Endothelial cell of umbilical vein (primary cell): ENCODE results near the gene CRHR1. TPM values are rescaled to one million over a fixed set of nuclear protein-coding genes. Genes with fewer than 3 reads are reported as not detected.

Source experiments
- BruUV-seq: library from RNA; stranded (reverse); fragments of 400-500 nt; replicated peaks from 2 replicates; lab custom pipeline; 2021; lab: Mats Ljungman, UMichigan
- CTCF ChIA-PET: fragments of 300-600, 350-600 bp; sonication (Branson Sonifier 250); formaldehyde crosslinking; loops from one replicate; lab custom pipeline; 2021; ENCODE audit warnings: antibody characterized with exemption, inconsistent platforms; lab: Charles Lee
- POLR2A ChIA-PET: fragments of 300-600, 350-600 bp; sonication (Branson Sonifier 250); formaldehyde crosslinking; loops from one replicate; lab custom pipeline; 2021; ENCODE audit warnings: antibody characterized with exemption, inconsistent platforms; lab: Charles Lee
- DNase-seq: peaks from one replicate; pipeline ENCODE4 v3.0.0-alpha.2; 2011; ENCODE audit warnings: low read depth, low spot score
- FAIRE-seq: peaks from 2 replicates; lab custom pipeline; 2011; peaks lifted over from hg19 to GRCh38; lab: Jason Lieb, UNC
- H2AFZ ChIP-seq: 2 replicates; pipeline ENCODE4 v1.6.0; 2012; ENCODE audit warnings: low read depth, low read length, control low read depth, inconsistent platforms
- H3K27ac ChIP-seq: 2 replicates; pipeline ENCODE4 v1.5.1; 2011; ENCODE audit warnings: low read depth, mild to moderate bottlenecking, control low read depth, low read length, moderate library complexity; ENCODE audit not compliant: insufficient read depth
- H3K27me3 ChIP-seq, 2 experiments: 2 replicates each; pipeline versions ENCODE4 v1.6.0 to v1.6.1; 2011; ENCODE audit warnings: low read length in 2 of 2, mixed read lengths in 1 of 2; ENCODE audit not compliant: control insufficient read depth in 2 of 2, insufficient read depth in 2 of 2
- H3K36me3 ChIP-seq, 2 experiments: 2 replicates in 1 of 2; 3 replicates in 1 of 2; pipeline ENCODE4 v1.5.1; 2011; ENCODE audit warnings: low read length in 2 of 2, mild to moderate bottlenecking in 1 of 2, moderate library complexity in 1 of 2; ENCODE audit not compliant: control insufficient read depth in 2 of 2, insufficient read depth in 2 of 2; ENCODE audit errors: extremely low read depth in 1 of 2
- H3K4me1 ChIP-seq: 3 replicates; pipeline ENCODE4 v1.5.1; 2011; ENCODE audit warnings: mild to moderate bottlenecking, low read length; ENCODE audit not compliant: control insufficient read depth, insufficient read depth; ENCODE audit errors: extremely low read depth
- H3K4me2 ChIP-seq: 2 replicates; pipeline ENCODE4 v1.6.1; 2011; ENCODE audit warnings: low read length, control low read depth, mixed read lengths; ENCODE audit not compliant: insufficient read depth
- H3K4me3 ChIP-seq, 3 experiments: fragments of 200-600 bp in 1 of 3; sonication (generic), shearing (Covaris generic) in 1 of 3; replicated peaks in 1 of 3; 2 replicates each; pipeline ENCODE4 v1.5.1; 2011 to 2016; ENCODE audit warnings: control low read depth in 3 of 3, low read length in 3 of 3, mild to moderate bottlenecking in 2 of 3, inconsistent platforms in 1 of 3, low read depth in 1 of 3, moderate library complexity in 1 of 3; ENCODE audit not compliant: insufficient read depth in 1 of 3
- H3K79me2 ChIP-seq: 2 replicates; pipeline ENCODE4 v1.6.0; 2012; ENCODE audit warnings: low read length, inconsistent platforms; ENCODE audit not compliant: control insufficient read depth, insufficient read depth
- H3K9ac ChIP-seq: replicated peaks from 2 replicates; pipeline ENCODE3; 2011; ENCODE audit warnings: low read length, control low read depth; ENCODE audit not compliant: insufficient read depth; ENCODE audit errors: extremely low read depth
- H3K9me1 ChIP-seq: replicated peaks from 3 replicates; pipeline ENCODE4 v1.6.0; 2011; ENCODE audit warnings: mild to moderate bottlenecking, low read length; ENCODE audit not compliant: control insufficient read depth, insufficient read depth; ENCODE audit errors: extremely low read depth
- H3K9me3 ChIP-seq: replicated peaks from 2 replicates; pipeline ENCODE4 v1.5.1; 2012; ENCODE audit warnings: low read length, inconsistent platforms; ENCODE audit not compliant: control insufficient read depth, insufficient read depth
- H4K20me1 ChIP-seq: replicated peaks from 2 replicates; pipeline ENCODE3; 2011; ENCODE audit warnings: mild to moderate bottlenecking, low read length; ENCODE audit not compliant: control insufficient read depth, insufficient read depth; ENCODE audit errors: extremely low read depth
- CTCF ChIP-seq, 2 donors: IDR thresholded peaks; 1 replicate in 1 of 2; 2 replicates in 1 of 2; pipeline ENCODE4 v1.5.1; 2011; ENCODE audit warnings: low read length in 2 of 2, mild to moderate bottlenecking in 2 of 2, moderate library complexity in 2 of 2, control low read depth in 1 of 2, inconsistent platforms in 1 of 2, low read depth in 1 of 2; ENCODE audit not compliant: insufficient read depth in 1 of 2; ENCODE audit errors: extremely low read depth in 1 of 2
- EZH2 ChIP-seq: IDR thresholded peaks from 2 replicates; pipeline ENCODE4 v1.6.1; 2012; ENCODE audit warnings: borderline replicate concordance, low read depth, mild to moderate bottlenecking, moderate library complexity, low read length, inconsistent platforms; ENCODE audit not compliant: severe bottlenecking
- FOS ChIP-seq: IDR thresholded peaks from 2 replicates; pipeline ENCODE4 v1.6.1; 2011; ENCODE audit warnings: mild to moderate bottlenecking, low read length, moderate library complexity, borderline replicate concordance; ENCODE audit not compliant: insufficient read depth
- GATA2 ChIP-seq: IDR thresholded peaks from 2 replicates; pipeline ENCODE4 v1.7.0; 2011; ENCODE audit warnings: low read depth, mild to moderate bottlenecking, moderate library complexity, mixed read lengths, low read length; ENCODE audit not compliant: insufficient read length, insufficient read depth
- JUN ChIP-seq: IDR thresholded peaks from 2 replicates; pipeline ENCODE4 v1.6.1; 2011; ENCODE audit warnings: borderline replicate concordance, low read depth; ENCODE audit not compliant: insufficient read length, insufficient read depth
- MAX ChIP-seq: IDR thresholded peaks from 2 replicates; pipeline ENCODE4 v1.6.1; 2011; ENCODE audit not compliant: insufficient read depth, insufficient read length
- MYC ChIP-seq: IDR thresholded peaks from one replicate; pipeline ENCODE4 v1.6.1; 2011; ENCODE audit warnings: mild to moderate bottlenecking, low read depth, low read length
- POLR2A ChIP-seq: IDR thresholded peaks from 2 replicates; pipeline ENCODE4 v1.6.1; 2012; ENCODE audit warnings: low read depth, mild to moderate bottlenecking, control low read depth, low read length
- POLR2AphosphoS5 ChIP-seq: IDR thresholded peaks from 2 replicates; pipeline ENCODE4 v1.6.1; 2012; ENCODE audit warnings: low read depth, mild to moderate bottlenecking, control low read depth, low read length, moderate library complexity; ENCODE audit not compliant: insufficient read depth
- dilution Hi-C: fragments of 300-500 bp; cut with MboI; formaldehyde crosslinking; loops from one replicate; pipeline ENCODE4 v1.15.0; 2019; ENCODE audit warnings: low sequenced_read_pairs; ENCODE audit not compliant: extremely low pct_ligation_motif_present
- intact Hi-C: fragments of 100-400 bp; cut with micrococcal nuclease; formaldehyde crosslinking; loops from one replicate; pipeline ENCODE4 v1.10.0; 2022
- polyA plus RNA-seq, 4 experiments: library from polyadenylated mRNA; depleted of rRNA in 3 of 4; stranded (reverse) in 3 of 4; unstranded in 1 of 4; fragments of >200 nt; gene quantifications; 2 replicates each; pipeline versions ENCODE4 v1.2.1 to v1.2.3, GENCODE V29; 2011 to 2012; ENCODE audit warnings: missing spikeins in 1 of 4
- total RNA-seq: library from RNA; stranded (reverse); gene quantifications from 2 replicates; pipeline ENCODE4 v1.2.3, GENCODE V29; 2021

The CRHR1 gene
- total and polyA plus RNA-seq, 2 donors (not counting 3 experiments of a cell fraction or from before 2014, with no cell fraction given), result not detected

DNA sequence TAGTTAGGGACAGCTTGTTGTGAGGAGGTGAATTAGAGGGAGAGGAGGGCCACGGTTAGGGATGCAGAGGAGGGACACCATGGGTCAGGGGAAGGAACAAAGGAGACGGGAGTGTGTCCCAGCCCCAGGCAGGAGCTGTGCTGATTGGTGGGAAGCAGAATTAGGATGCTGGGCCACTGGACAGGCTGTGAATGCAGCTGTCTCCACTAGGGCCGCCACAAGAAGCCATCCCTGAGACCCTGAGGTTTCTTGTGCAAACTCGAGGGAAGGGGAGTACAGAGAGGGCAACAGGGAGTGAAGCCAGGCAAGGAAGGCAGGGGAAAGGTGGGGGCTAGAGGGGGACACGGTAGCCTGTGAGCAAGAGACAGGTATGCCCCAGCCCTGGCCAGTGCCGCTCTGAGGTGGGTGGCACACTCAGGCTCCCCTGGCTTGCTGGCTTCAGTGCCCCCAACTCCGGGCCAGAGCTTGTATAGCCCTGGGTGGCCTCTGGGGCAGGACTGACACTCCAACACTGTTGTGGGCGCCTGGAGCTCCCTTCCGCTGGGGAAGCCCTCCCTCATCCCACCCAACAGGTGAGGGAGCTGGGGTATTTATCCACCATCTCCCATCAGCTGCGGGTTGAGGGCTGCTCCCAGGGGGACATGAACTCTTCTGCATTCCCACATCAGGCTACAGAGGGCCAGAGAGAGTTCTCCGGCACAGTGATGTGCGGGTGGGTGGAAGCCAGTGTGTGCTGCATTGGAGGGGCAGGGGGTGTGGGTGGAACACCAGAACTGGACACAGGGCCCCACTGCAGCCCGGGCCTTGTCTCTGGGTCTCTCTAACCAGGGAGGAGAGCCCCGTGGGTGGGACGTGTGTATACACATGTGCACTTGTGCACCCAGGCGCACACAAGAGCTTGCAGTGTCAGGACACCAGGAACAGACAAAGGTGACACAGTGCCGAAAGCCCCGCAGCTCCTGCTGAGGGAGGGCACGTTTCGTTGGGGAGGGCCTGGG lies 52.2 kb downstream of the CRHR1 start:
- no peaks in the 10 kb centered on the region for H4K20me1 ChIP-seq
- POLR2A ChIA-PET, result no interaction called here
- BruUV-seq, result no TSS peak
- H3K9me3 ChIP-seq, result no peaks in the 10 kb centered on the region
- H3K27ac ChIP-seq, result no peak overlapping the region
- no peak overlapping the region for H2AFZ ChIP-seq
- H3K79me2 ChIP-seq, result no peaks in the 10 kb centered on the region
- no peak overlapping the region for H3K4me2 ChIP-seq
- H3K9me1 ChIP-seq, result no peaks in the 10 kb centered on the region
- H3K36me3 ChIP-seq, result no peaks in the 10 kb centered on the region
- DNase-seq (no peak), FAIRE-seq (no peak)
- H3K9ac ChIP-seq, result no peak overlapping the region
- intact Hi-C loops (loop anchor here (10.0 kb wide), 1 partner anchor 442 kb away; no protein-coding TSS in a partner anchor), dilution Hi-C loops (no loop called here)
- no peaks in the 10 kb centered on the region for H3K4me1 ChIP-seq
- no peak for TF ChIP-seq EZH2
- no peak for TF ChIP-seq JUN
- no peak for TF ChIP-seq POLR2AphosphoS5
- TF ChIP-seq POLR2A, result no peak
- no peak for TF ChIP-seq FOS
- TF ChIP-seq MAX, result no peak
- TF ChIP-seq CTCF (IDR thresholded peaks at IDR 0.05; ENCODE audit: extremely low read depth in 1 of 2, insufficient read depth in 1 of 2, low read depth in 1 of 2, low read length in 2 of 2), result no peak
- no peak for TF ChIP-seq GATA2
- no peak for TF ChIP-seq MYC
- H3K4me3 ChIP-seq, result no peak overlapping the region
- H3K27me3 ChIP-seq, result no peaks in the 10 kb centered on the region
- CTCF ChIA-PET, result interaction anchor here (1.0 to 4.1 kb wide), 4 partner anchors 8 to 196 kb away, joined by 3 to 33 read pairs (median 14); partner anchors contain the start of gene SPPL2C
